Stimulated activated CD4-positive, alpha-beta T cell treated with anti-CD3 and anti-CD28 coated beads, Interleukin-12 subunit alpha, Interleukin-12 subunit beta, amount 100 ng/mL, for 4 hours (primary cell): ENCODE measurements around the gene GSTO1.

Experiments used
- DNase-seq: peaks from one replicate; pipeline ENCODE4 v3.0.0-alpha.2; 2020

The GSTO1 gene

DNA sequence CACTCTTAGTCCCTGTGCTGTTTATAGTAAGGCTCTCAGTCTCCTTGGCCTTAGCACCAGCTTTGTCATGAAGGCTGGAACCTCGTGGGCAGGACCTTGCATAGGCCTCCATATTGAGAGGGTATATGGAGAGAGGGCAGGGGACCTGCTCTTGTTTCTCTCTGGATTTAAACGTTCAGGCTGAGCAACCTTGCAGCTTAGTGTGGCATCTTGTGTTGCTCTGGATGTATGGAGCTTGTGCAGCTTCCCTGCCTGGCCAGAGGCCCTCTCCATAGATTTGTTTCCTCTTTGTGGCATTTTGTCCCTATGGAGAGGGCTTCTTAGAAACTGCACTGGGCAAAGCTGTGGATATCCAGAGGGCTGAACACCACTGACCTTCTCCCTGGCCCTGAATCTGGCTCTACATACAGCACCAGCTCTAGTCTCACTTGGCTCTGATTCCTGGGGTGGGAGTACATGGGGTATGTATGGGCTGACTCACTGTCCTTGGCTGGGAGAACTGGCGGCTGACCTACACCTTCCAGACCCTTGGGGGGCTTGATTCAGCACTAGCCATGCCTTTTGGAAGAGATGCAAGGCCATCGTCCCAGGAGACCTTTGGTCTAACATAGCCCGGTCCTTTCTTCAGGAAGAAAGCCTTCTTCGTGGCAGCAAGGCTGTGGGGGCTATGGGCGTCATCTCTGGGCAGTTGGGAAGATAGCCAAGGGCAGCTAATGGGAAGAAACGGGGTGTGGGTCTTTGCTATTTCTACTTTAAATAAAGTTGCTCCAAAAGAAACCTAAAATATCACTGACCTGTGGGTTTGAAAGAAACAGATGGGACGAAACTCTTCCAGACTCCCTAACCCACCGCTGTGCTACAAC is 53.1 kb downstream of the GSTO1 start:
- no peak for DNase-seq

DNA sequence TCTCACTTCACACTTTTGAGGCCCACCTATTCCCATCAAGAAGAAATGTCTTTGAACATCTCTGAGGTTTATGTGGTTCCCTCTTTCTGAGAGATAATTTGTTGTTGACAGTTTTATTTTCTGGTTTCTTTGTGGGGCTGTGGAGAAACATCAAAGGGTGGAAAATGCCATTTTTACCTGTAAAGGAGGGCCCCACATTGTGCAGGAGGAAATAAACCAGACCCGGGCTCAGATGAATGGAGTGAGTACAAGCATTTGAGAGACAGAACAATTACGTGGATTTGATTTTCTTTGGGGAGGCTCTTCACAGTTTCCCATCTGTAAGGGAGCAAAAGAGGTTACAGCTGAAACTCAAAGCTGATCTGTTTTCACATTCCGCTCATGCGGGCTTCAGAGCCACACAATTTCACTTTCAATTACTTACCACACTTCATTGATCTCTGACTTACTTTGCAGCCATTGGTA is 53.8 kb downstream of the GSTO1 start:
- no peak for DNase-seq

DNA sequence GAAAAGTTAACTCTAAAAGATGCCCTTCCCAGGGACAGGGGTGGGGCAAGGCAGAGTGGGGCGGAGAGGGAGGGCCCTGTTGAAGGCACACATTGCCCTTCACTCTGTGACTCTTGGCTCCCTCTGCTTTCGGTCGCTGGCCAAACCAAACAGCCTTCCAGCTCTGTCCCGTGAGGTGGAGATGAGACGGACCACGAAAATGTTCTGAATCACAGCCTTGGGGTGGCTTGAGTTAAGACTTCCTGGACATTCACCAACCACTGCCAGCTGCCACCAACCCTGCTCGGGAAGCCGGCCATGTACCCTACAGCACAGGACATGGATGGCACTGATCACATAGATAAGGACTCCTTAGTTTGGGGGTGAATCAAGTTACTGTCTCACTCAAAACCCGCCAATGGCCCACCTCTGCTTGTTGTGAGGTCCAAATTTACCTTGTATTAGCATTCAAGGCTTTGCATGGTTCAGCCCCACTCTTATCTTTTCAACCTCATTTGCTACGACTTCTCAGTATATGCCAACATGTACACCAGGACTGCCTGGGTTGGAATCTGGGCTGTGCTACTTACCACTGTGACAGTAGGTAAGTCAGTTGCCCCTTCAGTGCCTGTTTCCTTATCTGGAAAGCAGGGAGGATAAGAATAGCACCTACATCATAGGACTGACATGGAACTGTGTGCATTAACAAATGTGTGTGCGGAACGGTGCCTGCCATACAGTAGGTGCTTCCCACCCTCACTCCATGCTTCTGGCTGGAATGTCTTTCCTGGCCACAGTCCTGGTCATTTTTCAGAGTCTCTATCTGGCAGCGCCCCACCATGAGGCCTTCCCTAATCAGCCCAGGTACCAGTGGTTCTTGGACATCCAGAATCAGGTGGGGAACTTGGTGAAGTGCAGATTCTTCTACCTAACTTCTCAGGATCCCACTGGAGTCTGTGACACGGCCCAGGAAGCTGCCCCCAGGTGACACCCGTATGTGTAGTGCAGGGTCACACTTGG is 55.6 kb downstream of the GSTO1 start:
- DNase-seq, result no peak

DNA sequence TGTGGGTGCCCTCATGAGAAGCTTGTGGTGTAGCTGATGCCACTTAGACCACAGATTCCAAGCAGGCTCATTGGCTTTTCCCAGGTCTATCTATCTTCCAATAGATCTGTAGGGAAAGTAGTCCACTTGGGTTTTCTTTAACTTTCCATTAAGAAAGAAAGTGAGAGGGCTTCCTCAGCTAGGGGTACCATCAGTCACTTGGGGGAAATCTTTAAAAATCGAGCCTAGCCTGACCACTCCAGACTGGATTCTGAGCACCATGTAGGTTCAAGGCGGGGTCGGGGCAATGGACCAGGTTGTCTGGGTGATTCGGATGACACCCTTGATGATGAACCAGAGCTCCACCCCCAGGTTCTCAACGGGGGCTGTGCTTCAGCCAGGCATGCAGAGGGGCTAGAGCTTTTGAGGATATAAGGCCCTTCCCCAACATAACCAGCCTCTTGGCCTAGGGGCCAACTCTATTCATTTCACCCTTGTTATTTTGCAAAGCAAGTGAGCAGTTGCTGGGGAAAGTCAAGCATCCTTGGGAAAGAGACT is 56.6 kb downstream of the GSTO1 start:
- no peak for DNase-seq

DNA sequence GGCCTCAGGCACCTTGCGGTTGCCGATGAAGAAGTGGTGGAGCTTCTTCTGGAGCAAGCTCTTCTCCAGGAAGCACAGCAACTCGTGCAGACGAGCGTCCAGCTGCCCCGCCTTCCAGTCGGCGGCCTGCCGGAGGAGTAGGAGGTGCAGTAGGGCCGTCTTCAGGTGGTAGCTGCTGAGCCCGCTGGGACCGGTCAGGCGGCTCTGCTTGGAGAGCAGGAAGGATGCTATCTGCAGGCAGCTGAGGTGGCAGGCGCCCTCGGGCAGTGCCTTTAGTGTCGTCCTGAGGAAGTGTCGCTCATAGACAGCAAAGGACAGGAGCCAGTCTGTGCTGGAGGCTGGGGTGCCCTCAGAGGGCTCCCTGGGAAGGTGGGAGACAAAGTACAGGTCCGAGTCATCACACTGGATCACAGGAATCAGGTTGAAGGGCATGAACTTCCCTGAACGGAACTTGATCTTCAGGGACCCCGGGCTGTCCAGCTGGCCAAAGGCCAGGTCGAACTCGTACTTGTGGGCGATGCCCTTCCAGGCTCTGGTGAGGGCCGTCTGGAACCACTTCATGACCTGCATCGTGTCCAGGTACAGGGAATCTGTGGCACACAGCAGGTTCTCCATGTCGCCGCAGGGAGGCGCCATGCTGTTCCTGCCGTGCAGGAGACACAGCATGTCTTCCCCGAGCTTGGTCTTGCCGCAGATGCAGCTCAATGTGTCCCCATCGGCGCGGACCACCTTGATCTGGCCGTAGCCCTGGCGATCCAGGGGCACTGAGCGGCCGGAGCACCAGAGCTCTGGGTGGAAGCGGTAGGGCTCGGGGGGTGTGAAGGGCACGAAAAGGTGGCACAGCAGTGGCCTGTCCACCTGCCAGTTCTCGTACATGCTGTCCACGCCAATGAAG is 60.1 kb downstream of the GSTO1 start:
- DNase-seq, result no peak

DNA sequence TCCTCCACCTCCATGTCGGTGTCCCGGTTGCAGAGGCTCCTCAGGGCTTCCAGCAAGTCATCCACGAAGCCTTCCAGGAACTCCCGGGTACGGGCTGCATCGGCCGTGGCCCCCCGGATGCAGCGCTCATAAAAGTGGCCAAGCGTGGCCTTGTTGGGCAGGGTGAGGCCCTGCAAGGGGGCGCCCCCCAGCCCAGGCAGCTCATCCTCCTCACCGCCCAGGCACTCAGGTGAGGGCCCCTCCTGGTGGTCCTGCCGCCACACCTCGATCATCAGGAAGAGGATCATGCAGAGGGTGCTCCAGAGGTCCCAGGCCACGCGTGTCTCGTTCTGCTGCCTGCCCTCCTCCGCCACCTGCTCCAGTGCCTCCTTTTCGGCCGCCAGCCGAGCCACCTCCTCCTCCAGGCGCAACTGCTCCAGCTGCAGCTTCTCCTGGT is 60.8 kb downstream of the GSTO1 start:
- DNase-seq, result no peak

DNA sequence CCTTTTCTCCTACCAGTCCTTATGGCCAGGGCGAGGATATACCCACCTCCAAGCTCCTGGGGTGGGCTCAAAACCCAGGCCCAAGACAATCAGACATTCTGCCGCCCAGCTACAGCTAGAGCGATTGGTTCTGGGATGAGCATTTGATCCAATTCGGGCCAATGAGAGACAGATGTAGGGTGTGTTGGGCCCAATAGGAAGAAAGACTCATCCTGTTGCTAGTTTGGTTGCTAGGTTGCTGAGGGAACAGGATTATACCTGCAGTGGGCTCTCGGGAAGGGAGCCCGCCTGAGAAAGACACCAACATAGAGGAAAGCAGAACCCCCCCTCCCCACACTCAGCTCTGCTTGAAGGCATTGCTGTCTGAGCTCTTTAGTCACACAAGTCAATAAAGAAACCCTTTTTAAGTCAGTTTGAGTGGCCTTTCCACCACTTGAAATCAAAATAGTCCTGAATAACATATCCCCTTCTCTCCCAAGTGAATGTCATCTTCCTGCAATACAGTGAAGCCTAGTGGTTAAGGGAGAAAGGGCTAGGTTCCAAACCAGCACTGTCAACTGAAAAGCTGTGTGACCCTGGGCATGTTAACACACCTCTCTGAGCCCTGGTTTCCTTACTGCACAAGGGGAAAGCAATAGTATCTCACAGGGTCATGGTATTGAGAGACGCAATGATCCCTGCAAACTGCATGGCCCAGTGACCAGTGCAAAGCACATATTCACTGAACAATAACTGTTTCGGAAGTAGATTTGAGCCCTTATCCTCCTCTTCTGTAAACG is 61.8 kb downstream of the GSTO1 start:
- DNase-seq, result no peak
